ENCODE data around the gene ARMH4.

The ARMH4 gene

GRCh38 chr14:57999979-58000378 is 152.0 kb downstream of the ARMH4 start:
- TF ChIP-seq CTCF (IDR thresholded peaks at IDR 0.05; ENCODE audit: control insufficient read depth, insufficient read depth, low read depth, low read length, missing control alignments): no peak
- no peak for DNase-seq (ENCODE audit: low read depth)
- H3K4me3 ChIP-seq (ENCODE audit: control insufficient read depth, low read depth, low read length): no peak overlapping the region

GRCh38 chr14:57999471-57999870 is 152.5 kb downstream of the ARMH4 start:
- TF ChIP-seq CTCF (IDR thresholded peaks at IDR 0.05; ENCODE audit: control insufficient read depth, insufficient read depth, low read depth, low read length, missing control alignments): no peak
- no peak for DNase-seq (ENCODE audit: low read depth)

GRCh38 chr14:57998766-57999165 is 153.2 kb downstream of the ARMH4 start:
- TF ChIP-seq CTCF (IDR thresholded peaks at IDR 0.05; ENCODE audit: control insufficient read depth, insufficient read depth, low read depth, low read length, missing control alignments): no peak
- no peak overlapping the region for H3K4me3 ChIP-seq (ENCODE audit: control insufficient read depth, low read depth, low read length)
- no peak for DNase-seq (ENCODE audit: low read depth)

More at GRCh38 chr14:57999471-57999870, 152.5 kb downstream of the ARMH4 start:
- no peak overlapping the region for H3K4me3 ChIP-seq (ENCODE audit: control insufficient read depth, low read depth, low read length)

- DNase-seq (ENCODE audit: low read depth): no peak
- TF ChIP-seq CTCF (IDR thresholded peaks at IDR 0.05; ENCODE audit: control insufficient read depth, insufficient read depth, low read depth, low read length, missing control alignments): no peak
- no peak overlapping the region for H3K4me3 ChIP-seq (ENCODE audit: control insufficient read depth, low read depth, low read length)
These were observed 160.7 kb downstream of the ARMH4 start for GRCh38 chr14:57991353-57991752.

- no peak for DNase-seq (ENCODE audit: low read depth)
- TF ChIP-seq CTCF (IDR thresholded peaks at IDR 0.05; ENCODE audit: control insufficient read depth, insufficient read depth, low read depth, low read length, missing control alignments): no peak
- no peak overlapping the region for H3K4me3 ChIP-seq (ENCODE audit: control insufficient read depth, low read depth, low read length)
These were observed 163.6 kb downstream of the ARMH4 start for GRCh38 chr14:57988445-57988844.

GRCh38 chr14:57987596-57988300 is 164.3 kb downstream of the ARMH4 start:
- no peak for DNase-seq (ENCODE audit: low read depth)
- no peak for TF ChIP-seq CTCF (IDR thresholded peaks at IDR 0.05; ENCODE audit: control insufficient read depth, insufficient read depth, low read depth, low read length, missing control alignments)
- H3K4me3 ChIP-seq (ENCODE audit: control insufficient read depth, low read depth, low read length): no peak overlapping the region
